Non-pigmented ciliary epithelial cell (primary cell): ENCODE results near the gene NT5C.
"Not testable (repeated sequence)": the region's sequence is repeated elsewhere in the genome, so short reads cannot be mapped to it uniquely, and the experiment has no call there.

Experiments used
- DNase-seq: peaks from one replicate; pipeline ENCODE4 v3.0.0-alpha.2; 2010; ENCODE audit warnings: low read depth

NT5C gene

GRCh38 chr17:75144816-75145512 is 13.4 kb upstream of the NT5C start:
- DNase-seq: no peak

DNA sequence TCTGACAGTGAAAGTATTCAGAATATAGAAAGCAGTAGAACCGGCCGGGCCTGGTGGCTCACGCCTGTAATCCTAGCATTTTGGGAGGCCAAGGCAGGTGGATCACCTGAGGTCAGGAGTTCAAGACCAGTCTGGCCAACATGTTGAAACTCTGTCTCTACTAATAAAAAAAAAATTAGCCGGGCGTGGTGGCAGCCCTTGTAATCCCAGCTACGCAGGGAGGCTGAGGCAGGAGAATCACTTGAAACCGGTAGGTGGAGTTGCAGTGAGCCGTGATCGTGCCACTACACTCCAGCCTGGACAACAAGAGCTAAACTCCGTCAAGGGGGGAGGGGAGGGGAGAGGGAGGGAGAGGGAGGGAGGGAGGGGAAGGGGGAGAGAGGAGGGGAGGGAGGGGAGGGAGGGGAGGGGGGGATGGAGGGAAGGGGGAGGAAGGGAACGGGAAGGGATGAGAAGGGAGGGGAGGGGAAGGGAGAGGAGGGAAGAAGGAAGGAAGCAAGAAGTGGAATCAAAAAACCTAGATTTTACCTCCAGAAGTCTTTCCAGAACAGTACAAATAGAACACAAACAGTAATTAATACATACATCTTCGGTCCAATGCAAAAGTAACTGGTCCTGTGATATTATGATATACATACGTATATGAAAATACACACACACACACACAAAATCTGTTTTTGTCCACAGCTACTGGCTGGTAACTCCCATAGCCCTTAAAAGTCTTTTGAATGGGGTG is 10.9 kb upstream of the NT5C start:
- no peak for DNase-seq

- no peak for DNase-seq
Observed at GRCh38 chr17:75138519-75138918, 7.0 kb upstream of the NT5C start.

DNA sequence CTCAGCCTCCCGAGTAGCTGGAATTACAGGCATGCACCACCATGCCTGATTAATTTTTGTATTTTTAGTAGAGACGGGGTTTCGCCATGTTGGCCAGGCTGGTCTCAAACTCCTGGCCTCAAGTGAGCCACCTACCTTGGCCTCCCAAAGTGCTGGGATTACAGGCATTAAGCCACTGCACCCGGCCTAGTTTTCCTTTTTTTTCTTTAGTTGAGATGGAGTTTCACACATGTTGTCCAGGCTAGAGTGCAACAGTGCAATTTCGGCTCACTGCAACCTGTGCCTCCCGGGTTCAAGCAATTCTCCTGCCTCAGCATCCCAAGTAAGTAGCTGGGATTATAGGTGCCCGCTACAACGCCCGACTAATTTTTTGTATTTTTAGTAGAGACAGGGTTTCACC is 6.2 kb upstream of the NT5C start:
- not testable (repeated sequence) for DNase-seq

GRCh38 chr17:75135946-75136345 is 4.4 kb upstream of the NT5C start:
- DNase-seq: no peak

- DNase-seq: no peak
Observed at GRCh38 chr17:75135452-75135851, 3.9 kb upstream of the NT5C start.

- DNase-seq: not testable (repeated sequence)
Observed at GRCh38 chr17:75133607-75134347, 2.2 kb upstream of the NT5C start.

DNA sequence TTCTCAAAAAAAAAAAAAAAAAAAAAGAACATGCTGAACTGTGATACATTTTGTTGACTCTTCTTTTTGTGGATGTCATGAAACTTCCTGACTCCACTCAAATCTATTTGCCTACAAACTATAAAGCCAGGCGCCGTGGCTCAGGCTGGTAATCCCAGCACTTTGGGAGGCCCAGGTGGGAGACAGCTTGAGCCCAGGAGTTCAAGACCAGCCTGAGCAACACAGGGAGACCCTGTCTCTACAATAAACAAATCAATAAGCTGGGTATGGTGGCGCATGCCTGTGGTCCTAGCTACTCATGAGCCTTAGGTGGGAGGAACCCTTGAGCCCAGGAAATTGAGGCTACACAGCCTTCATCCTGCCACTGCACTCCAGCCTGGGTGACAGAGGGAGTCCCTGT is 1.5 kb upstream of the NT5C start:
- no peak for DNase-seq

DNA sequence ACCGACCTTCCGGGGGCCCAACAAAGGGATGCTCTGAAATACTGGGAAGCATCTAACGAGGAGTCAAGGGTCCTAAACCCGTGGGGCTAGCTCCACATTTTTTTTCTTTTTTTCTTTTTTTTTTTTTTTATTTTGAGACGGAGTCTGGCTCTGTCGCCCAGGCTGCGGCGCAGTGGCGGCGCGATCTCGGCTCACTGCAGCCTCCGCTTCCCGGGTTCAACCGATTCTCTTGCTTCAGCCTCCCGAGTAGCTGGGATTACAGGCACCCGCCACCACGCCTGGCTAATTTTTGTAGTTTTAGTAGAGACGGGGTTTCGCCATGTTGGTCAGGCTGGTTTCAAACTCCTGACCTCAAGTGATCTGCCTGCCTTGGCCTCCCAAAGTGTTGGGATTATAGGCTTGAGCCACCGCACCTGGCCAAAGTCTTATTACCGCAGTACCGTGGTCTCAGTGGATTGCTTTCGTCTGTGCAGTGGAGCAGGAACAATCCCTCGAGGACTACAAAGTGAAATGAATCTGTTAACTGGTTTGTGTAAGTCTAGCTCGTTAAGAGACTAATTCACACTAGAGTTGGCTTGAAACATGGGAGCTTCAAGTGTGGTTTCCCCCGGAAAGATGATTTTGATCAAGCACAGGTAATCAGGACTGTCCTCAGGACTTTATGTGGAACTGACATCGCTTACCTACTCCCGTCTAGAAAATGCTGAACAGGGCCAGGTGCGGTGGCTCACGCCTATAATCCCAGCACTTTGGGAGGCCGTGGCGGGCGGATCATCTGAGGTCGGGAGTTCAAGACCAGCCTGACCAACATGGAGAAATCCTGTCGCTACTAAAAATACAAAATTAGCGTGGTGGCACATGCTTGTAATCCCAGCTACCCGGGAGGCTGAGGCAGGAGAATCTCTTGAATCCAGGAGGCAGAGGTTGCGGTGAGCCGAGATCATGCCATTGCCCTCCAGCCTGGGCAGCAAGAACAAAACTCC is 767 bp upstream of the NT5C start:
- not testable (repeated sequence) for DNase-seq

GRCh38 chr17:75130632-75131277 is 787 bp downstream of the NT5C start:
- DNase-seq: no peak

DNA sequence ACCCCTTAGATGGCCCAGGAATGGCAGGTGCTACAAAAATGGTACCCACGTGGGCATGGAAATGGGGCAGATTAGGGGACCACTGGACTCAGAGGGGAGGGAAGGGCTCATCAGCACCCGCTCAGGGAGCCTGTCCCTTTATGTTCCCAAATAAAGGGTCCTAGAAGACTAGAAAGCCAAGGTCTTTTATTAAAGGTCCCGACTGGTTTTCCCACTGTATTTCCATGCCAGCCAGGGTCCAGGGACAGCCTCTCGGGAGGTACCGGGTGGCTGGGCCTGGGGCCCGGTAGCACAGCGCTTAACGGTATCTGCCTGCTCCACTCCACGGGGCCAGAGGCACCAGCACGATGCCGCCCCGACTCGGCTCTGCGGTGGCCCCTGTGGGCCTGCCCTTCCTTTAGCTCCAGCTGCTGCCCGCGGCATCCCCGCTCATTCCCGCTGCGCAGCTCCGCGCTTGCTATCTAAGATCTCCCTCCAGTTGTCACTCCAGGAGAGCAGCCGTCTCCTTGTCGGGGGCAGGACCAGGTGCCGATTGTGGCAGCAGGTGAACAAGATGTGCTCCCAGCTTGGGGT is 1.4 kb downstream of the NT5C start:
- DNase-seq: no peak

DNA sequence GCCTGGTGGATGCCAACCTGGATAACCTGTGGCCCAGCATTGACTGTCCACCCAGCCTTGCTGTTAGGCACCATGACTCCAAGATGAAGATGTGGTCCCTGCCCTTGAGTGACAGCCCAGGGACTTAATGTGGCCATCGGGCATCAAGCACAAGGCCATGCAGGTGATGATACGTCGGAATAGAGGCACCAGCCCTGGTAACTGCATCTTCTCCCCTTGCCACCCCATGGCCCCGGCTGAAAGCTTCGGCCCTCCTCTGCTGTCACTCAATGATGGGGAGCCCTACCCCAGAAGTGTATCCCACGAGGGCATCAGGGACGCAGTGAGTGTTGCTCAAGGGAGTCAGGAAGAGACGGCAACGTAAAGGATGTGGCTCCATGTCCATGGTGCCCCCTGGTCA is 2.0 kb downstream of the NT5C start:
- DNase-seq: no peak

GRCh38 chr17:75128694-75129505 is 2.6 kb downstream of the NT5C start:
- DNase-seq: no peak

DNA sequence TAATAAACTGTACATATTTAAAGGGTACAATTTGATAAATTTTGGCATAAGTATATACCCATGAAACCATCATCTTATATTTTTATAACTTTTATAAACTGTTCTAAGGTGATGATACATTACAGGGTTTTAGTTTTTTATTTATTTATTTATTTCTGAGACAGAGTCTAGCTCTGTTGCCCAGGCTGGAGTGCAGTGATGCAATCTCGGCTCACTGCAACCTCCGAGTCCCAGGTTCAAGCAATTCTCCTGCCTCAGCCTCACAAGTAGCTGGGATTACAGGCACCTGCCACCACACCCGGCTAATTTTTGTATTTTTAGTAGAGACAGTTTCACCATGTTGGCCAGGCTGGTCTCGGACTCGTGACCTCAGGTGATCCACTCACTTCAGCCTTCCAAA is 3.6 kb downstream of the NT5C start:
- DNase-seq: not testable (repeated sequence)

- DNase-seq: no peak
Observed at GRCh38 chr17:75126954-75127353, 4.6 kb downstream of the NT5C start.

DNA sequence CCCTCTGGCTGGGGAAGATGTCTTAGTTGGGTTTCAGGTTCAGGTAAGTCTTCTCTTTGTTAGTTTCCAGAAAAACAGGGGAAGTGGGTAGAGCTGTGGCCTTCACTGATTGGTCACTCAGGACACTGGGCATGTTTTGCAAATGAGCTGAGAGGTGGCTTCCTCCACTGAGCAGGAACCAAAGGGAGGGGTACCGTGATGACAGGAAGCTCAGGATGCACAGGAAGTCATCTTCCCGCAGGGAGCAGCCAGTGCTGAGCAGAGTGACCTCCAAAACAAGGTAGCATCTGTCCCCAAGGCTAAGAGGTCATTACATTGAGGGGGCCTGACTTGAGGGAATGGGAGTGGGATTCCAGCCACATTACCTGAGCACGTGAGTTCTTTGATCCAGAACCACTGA is 5.6 kb downstream of the NT5C start:
- DNase-seq: no peak

DNA sequence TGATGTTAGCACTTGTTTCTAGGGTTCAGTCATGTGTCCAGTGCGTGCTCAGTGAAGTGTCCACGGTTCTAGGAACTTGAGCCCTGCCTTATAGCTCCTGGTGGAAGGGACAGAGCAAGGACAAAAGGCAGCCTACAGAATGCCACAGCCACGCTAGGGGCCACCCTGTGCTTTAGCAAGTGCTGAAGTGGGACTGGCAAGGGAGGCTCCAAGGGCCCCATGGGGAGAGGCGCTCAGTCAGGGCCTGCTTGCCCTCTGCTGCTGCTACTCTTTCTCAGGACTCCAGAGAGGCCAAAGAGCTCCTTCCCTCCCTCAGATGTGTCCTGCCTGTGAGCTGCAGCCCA is 6.8 kb downstream of the NT5C start:
- no peak for DNase-seq

GRCh38 chr17:75124041-75124818 is 7.3 kb downstream of the NT5C start:
- no peak for DNase-seq

DNA sequence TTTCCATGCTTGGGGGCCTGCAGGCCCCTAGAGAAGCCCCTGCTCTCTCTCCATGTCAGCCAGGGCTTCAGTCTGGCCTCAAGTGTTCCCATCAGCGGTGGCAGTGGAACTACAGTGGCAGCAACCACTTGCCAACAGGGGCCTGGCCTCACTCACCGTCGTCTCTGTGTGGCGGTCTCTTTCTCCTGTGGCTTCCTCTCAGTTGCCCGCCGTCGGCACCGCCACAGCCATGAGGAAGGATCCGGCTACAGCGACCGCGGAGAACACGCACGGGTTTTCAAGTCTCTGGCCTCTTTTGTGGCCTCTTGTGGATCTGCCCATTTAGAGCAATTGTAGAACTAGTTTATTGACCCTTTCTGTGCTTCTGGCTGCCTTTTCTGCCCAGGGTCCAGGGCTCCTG is 13.2 kb downstream of the NT5C start:
- no peak for DNase-seq
